HepG2 (cell line): ENCODE results near the gene CARD19. TPM values are rescaled to one million over a fixed set of nuclear protein-coding genes. Genes with fewer than 3 reads are reported as not detected.

ENCODE experiments used
- polyA plus RNA-seq, 8 experiments: library from polyadenylated mRNA; depleted of rRNA in 3 of 8; stranded (reverse) in 7 of 8; unstranded in 1 of 8; fragments of >200 nt; fragmentation: Illumina TruSeq in 4 of 8; extraction: Trizol in 4 of 8; gene quantifications; 2 replicates each; pipeline versions ENCODE4 v1.2.1 to v1.2.3, GENCODE V29; 2011 to 2016; ENCODE audit warnings: low read depth in 4 of 8, missing spikeins in 1 of 8, mixed read lengths in 1 of 8; ENCODE audit not compliant: insufficient read depth in 1 of 8
- total RNA-seq, 5 experiments: library from RNA; depleted of rRNA; stranded (reverse); fragments of >200 nt; fragmentation: Illumina TruSeq; extraction: Trizol; gene quantifications; 2 replicates each; pipeline ENCODE4 v1.2.3, GENCODE V29; 2016; ENCODE audit warnings: low read depth in 1 of 5

CARD19 gene
- total and polyA plus RNA-seq, 2 of the 13 experiments (the other 11 are each of a cell fraction or from before 2014, with no cell fraction given), result 18.4 to 47.2 TPM

Other genes with a start within 250 kb of the CARD19 start
- gene ZNF484, start 218.2 kb upstream of the CARD19 start, total RNA-seq (2016; rRNA removed; fragmentation: Illumina TruSeq; extraction: Trizol), result 7.2 and 13.5 TPM in 2 replicates
- 0.96 and 1.1 TPM in 2 replicates for gene ZNF484, start 218.2 kb upstream of the CARD19 start, polyA plus RNA-seq (2011; rRNA removed)
- 0.84 and 1.1 TPM in 2 replicates for gene FGD3, start 148.7 kb upstream of the CARD19 start, total RNA-seq (2016; rRNA removed; fragmentation: Illumina TruSeq; extraction: Trizol)
- gene FGD3, start 148.7 kb upstream of the CARD19 start, polyA plus RNA-seq (2011; rRNA removed), result 0.53 and 0.60 TPM in 2 replicates
- gene SUSD3, start 37.5 kb upstream of the CARD19 start, total RNA-seq (2016; rRNA removed; fragmentation: Illumina TruSeq; extraction: Trizol), result 6.0 and 7.0 TPM in 2 replicates
- gene SUSD3, start 37.5 kb upstream of the CARD19 start, polyA plus RNA-seq (2011; rRNA removed), result 9.1 and 11.7 TPM in 2 replicates
- 77.1 and 92.1 TPM in 2 replicates for gene NINJ1, start 38.0 kb downstream of the CARD19 start, total RNA-seq (2016; rRNA removed; fragmentation: Illumina TruSeq; extraction: Trizol)
- gene NINJ1, start 38.0 kb downstream of the CARD19 start, polyA plus RNA-seq (2011; rRNA removed), result 81.2 and 109 TPM in 2 replicates
- gene WNK2, start 87.9 kb downstream of the CARD19 start, total RNA-seq (2016; rRNA removed; fragmentation: Illumina TruSeq; extraction: Trizol), result 10.5 and 16.6 TPM in 2 replicates
- gene WNK2, start 87.9 kb downstream of the CARD19 start, polyA plus RNA-seq (2011; rRNA removed), result 11.4 and 12.0 TPM in 2 replicates